HepG2 (cell line): ENCODE results near the gene MBD4. TPM values are rescaled to one million over a fixed set of nuclear protein-coding genes. Genes with fewer than 3 reads are reported as not detected.

Experiments
- AGO1 ChIP-seq: fragments of 200-400 bp; formaldehyde crosslinking; IDR thresholded peaks from 2 replicates; pipeline ENCODE4 v1.6.1; 2017; ENCODE audit warnings: mild to moderate bottlenecking, low read depth, low read length, moderate library complexity; ENCODE audit not compliant: poor library complexity, severe bottlenecking
- ESRRA ChIP-seq: sonication (generic); formaldehyde crosslinking; IDR thresholded peaks from 2 replicates; pipeline ENCODE4 v1.5.1; 2020; ENCODE audit warnings: mild to moderate bottlenecking, low read depth, missing genetic modification reagents
- GFI1 ChIP-seq: sonication (generic); formaldehyde crosslinking; IDR thresholded peaks from 2 replicates; pipeline ENCODE4 v1.5.0; 2020; ENCODE audit warnings: missing genetic modification reagents, mild to moderate bottlenecking, borderline replicate concordance
- JUND ChIP-seq: sonication (generic); formaldehyde crosslinking; IDR thresholded peaks from 2 replicates; pipeline ENCODE4 v1.8.0; 2022; ENCODE audit warnings: mild to moderate bottlenecking, missing genetic modification reagents
- MAZ ChIP-seq, 2 experiments: sonication (generic) in 1 of 2; formaldehyde crosslinking in 1 of 2; IDR thresholded peaks; 2 replicates each; pipeline versions ENCODE4 v1.5.0 to v1.6.1; 2012 to 2020; ENCODE audit warnings: low read depth in 2 of 2, mild to moderate bottlenecking in 2 of 2, borderline replicate concordance in 1 of 2, improper control_type of control experiment in 1 of 2, low read length in 1 of 2, missing genetic modification reagents in 1 of 2, moderate library complexity in 1 of 2
- NCOA2 ChIP-seq: sonication (generic); formaldehyde crosslinking; IDR thresholded peaks from 2 replicates; pipeline ENCODE4 v1.8.0; 2022; ENCODE audit warnings: inconsistent platforms
- NPAS2 ChIP-seq: sonication (generic); formaldehyde crosslinking; IDR thresholded peaks from 2 replicates; pipeline ENCODE4 v1.8.0; 2022; ENCODE audit warnings: mild to moderate bottlenecking, missing genetic modification reagents, borderline replicate concordance
- POGZ ChIP-seq: sonication (generic); formaldehyde crosslinking; IDR thresholded peaks from 2 replicates; pipeline ENCODE4 v1.4.0; 2020; ENCODE audit warnings: mild to moderate bottlenecking, missing genetic modification reagents
- POLR2A ChIP-seq, 2 experiments: IDR thresholded peaks; 2 replicates each; pipeline ENCODE4 v1.6.1; 2011; ENCODE audit warnings: low read depth in 2 of 2, low read length in 2 of 2, mild to moderate bottlenecking in 1 of 2, moderate library complexity in 1 of 2; ENCODE audit not compliant: insufficient read depth in 1 of 2
- polyA plus RNA-seq, 8 experiments: library from polyadenylated mRNA; depleted of rRNA in 3 of 8; stranded (reverse) in 7 of 8; unstranded in 1 of 8; fragments of >200 nt; fragmentation: Illumina TruSeq in 4 of 8; extraction: Trizol in 4 of 8; gene quantifications; 2 replicates each; pipeline versions ENCODE4 v1.2.1 to v1.2.3, GENCODE V29; 2011 to 2016; ENCODE audit warnings: low read depth in 4 of 8, missing spikeins in 1 of 8, mixed read lengths in 1 of 8; ENCODE audit not compliant: insufficient read depth in 1 of 8
- total RNA-seq, 5 experiments: library from RNA; depleted of rRNA; stranded (reverse); fragments of >200 nt; fragmentation: Illumina TruSeq; extraction: Trizol; gene quantifications; 2 replicates each; pipeline ENCODE4 v1.2.3, GENCODE V29; 2016; ENCODE audit warnings: low read depth in 1 of 5
- TF ChIP-seq, protein P1 (sequence below): sonication (generic); formaldehyde crosslinking; IDR thresholded peaks from 2 replicates; pipeline ENCODE4 v1.4.0; 2020; ENCODE audit warnings: missing genetic modification reagents, borderline replicate concordance
- TF ChIP-seq, protein P2 (sequence below): sonication (generic); formaldehyde crosslinking; conservative IDR thresholded peaks from 2 replicates; pipeline ENCODE4 v1.4.0; 2020; ENCODE audit warnings: mild to moderate bottlenecking, missing genetic modification reagents, moderate library complexity
- TF ChIP-seq, protein P3 (sequence below): sonication (generic); formaldehyde crosslinking; IDR thresholded peaks from 2 replicates; pipeline ENCODE4 v1.5.1; 2020; ENCODE audit warnings: mild to moderate bottlenecking, missing genetic modification reagents
- TF ChIP-seq, protein P4 (sequence below): sonication (generic); formaldehyde crosslinking; IDR thresholded peaks from 2 replicates; pipeline ENCODE4 v1.4.0; 2020; ENCODE audit warnings: mild to moderate bottlenecking, missing genetic modification reagents

MBD4 gene
- total and polyA plus RNA-seq, 2 of the 13 experiments (the other 11 are each of a cell fraction or from before 2014, with no cell fraction given): 14.9 to 25.3 TPM

DNA sequence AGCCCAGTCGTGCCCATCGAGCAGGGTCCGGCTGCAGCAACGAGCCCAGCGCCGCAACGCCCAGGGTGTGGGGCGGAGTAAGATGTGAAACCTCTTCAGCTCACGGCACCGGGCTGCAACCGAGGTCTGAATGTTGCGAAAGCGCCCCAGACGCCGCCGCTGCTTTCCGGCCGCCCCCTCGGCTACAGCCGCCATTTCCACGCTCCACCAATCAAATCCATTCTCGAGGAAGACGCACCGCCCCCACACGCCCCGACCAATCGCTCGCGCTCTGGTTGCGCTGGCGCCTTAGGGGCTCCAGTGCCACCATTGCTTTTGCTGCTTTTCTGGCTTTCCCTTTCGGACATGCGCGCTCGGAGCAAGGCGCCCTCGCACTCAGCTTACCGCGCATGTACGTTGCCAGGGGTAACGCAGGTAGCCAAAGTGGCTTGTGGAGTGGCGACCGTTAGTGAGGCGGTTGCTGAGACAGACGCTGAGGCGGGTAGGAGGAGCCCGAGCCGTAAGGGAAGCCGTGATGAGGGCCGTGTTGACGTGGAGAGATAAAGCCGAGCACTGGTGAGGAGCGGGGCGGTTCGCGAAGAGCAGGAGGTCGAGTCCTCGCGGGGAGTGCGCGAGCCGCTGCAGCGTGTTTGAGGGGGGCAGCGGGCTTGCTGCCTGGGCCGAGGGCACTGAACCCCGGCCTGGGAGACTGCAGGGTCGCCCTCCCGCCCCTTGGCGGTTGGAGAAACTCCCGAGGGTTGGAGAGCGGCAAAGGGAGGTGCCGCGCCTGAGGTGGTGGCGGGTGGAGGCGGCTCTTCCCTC, at the start of gene MBD4, which contains the start of gene IFT122 (continued):
- TF ChIP-seq, protein P1, sequence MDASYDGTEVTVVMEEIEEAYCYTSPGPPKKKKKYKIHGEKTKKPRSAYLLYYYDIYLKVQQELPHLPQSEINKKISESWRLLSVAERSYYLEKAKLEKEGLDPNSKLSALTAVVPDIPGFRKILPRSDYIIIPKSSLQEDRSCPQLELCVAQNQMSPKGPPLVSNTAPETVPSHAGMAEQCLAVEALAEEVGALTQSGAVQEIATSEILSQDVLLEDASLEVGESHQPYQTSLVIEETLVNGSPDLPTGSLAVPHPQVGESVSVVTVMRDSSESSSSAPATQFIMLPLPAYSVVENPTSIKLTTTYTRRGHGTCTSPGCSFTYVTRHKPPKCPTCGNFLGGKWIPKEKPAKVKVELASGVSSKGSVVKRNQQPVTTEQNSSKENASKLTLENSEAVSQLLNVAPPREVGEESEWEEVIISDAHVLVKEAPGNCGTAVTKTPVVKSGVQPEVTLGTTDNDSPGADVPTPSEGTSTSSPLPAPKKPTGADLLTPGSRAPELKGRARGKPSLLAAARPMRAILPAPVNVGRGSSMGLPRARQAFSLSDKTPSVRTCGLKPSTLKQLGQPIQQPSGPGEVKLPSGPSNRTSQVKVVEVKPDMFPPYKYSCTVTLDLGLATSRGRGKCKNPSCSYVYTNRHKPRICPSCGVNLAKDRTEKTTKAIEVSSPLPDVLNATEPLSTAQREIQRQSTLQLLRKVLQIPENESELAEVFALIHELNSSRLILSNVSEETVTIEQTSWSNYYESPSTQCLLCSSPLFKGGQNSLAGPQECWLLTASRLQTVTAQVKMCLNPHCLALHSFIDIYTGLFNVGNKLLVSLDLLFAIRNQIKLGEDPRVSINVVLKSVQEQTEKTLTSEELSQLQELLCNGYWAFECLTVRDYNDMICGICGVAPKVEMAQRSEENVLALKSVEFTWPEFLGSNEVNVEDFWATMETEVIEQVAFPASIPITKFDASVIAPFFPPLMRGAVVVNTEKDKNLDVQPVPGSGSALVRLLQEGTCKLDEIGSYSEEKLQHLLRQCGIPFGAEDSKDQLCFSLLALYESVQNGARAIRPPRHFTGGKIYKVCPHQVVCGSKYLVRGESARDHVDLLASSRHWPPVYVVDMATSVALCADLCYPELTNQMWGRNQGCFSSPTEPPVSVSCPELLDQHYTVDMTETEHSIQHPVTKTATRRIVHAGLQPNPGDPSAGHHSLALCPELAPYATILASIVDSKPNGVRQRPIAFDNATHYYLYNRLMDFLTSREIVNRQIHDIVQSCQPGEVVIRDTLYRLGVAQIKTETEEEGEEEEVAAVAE (CRISPR knock-in tag): peak; percentile 83; the same call in 1 of the 2 replicates
- TF ChIP-seq, protein P2, sequence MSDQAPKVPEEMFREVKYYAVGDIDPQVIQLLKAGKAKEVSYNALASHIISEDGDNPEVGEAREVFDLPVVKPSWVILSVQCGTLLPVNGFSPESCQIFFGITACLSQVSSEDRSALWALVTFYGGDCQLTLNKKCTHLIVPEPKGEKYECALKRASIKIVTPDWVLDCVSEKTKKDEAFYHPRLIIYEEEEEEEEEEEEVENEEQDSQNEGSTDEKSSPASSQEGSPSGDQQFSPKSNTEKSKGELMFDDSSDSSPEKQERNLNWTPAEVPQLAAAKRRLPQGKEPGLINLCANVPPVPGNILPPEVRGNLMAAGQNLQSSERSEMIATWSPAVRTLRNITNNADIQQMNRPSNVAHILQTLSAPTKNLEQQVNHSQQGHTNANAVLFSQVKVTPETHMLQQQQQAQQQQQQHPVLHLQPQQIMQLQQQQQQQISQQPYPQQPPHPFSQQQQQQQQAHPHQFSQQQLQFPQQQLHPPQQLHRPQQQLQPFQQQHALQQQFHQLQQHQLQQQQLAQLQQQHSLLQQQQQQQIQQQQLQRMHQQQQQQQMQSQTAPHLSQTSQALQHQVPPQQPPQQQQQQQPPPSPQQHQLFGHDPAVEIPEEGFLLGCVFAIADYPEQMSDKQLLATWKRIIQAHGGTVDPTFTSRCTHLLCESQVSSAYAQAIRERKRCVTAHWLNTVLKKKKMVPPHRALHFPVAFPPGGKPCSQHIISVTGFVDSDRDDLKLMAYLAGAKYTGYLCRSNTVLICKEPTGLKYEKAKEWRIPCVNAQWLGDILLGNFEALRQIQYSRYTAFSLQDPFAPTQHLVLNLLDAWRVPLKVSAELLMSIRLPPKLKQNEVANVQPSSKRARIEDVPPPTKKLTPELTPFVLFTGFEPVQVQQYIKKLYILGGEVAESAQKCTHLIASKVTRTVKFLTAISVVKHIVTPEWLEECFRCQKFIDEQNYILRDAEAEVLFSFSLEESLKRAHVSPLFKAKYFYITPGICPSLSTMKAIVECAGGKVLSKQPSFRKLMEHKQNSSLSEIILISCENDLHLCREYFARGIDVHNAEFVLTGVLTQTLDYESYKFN (CRISPR knock-in tag): peak; percentile 27; the same call in 1 of the 2 replicates
- TF ChIP-seq JUND (CRISPR knock-in tag) (peak; percentile 22; the same call in 1 of the 2 replicates), NCOA2 (CRISPR knock-in tag) (peak; percentile 11; the same call in 1 of the 2 replicates), MAZ (IDR thresholded peaks at IDR 0.05; ENCODE audit: borderline replicate concordance, low read depth, low read length) (no peak), MAZ (CRISPR knock-in tag; IDR thresholded peaks at IDR 0.05; ENCODE audit: low read depth) (peak; percentile 83), POLR2A (IDR thresholded peaks at IDR 0.05; ENCODE audit: insufficient read depth in 1 of 2, low read depth in 2 of 2, low read length in 2 of 2) (peak; percentile 64 to 69), NPAS2 (CRISPR knock-in tag) (no peak), GFI1 (CRISPR knock-in tag) (peak; percentile 61; the same call in 1 of the 2 replicates), AGO1 (peak; percentile 48), ESRRA (CRISPR knock-in tag) (peak; percentile 84; the same call in 1 of the 2 replicates), POGZ (peak; percentile 82)
- TF ChIP-seq, protein P3, sequence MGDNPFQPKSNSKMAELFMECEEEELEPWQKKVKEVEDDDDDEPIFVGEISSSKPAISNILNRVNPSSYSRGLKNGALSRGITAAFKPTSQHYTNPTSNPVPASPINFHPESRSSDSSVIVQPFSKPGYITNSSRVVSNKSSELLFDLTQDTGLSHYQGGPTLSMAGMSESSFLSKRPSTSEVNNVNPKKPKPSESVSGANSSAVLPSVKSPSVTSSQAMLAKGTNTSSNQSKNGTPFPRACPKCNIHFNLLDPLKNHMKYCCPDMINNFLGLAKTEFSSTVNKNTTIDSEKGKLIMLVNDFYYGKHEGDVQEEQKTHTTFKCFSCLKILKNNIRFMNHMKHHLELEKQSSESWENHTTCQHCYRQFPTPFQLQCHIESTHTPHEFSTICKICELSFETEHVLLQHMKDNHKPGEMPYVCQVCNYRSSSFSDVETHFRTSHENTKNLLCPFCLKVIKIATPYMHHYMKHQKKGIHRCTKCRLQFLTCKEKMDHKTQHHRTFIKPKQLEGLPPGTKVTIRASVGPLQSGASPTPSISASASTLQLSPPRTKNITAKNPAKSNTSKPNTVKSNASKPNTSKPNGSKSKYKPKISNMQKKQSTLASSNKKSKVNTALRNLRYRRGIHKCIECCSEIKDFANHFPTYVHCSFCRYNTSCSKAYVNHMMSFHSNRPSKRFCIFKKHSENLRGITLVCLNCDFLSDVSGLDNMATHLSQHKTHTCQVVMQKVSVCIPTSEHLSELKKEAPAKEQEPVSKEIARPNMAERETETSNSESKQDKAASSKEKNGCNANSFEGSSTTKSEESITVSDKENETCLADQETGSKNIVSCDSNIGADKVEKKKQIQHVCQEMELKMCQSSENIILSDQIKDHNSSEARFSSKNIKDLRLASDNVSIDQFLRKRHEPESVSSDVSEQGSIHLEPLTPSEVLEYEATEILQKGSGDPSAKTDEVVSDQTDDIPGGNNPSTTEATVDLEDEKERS (CRISPR knock-in tag): peak; percentile 60; the same call in 1 of the 2 replicates
- TF ChIP-seq, protein P4, sequence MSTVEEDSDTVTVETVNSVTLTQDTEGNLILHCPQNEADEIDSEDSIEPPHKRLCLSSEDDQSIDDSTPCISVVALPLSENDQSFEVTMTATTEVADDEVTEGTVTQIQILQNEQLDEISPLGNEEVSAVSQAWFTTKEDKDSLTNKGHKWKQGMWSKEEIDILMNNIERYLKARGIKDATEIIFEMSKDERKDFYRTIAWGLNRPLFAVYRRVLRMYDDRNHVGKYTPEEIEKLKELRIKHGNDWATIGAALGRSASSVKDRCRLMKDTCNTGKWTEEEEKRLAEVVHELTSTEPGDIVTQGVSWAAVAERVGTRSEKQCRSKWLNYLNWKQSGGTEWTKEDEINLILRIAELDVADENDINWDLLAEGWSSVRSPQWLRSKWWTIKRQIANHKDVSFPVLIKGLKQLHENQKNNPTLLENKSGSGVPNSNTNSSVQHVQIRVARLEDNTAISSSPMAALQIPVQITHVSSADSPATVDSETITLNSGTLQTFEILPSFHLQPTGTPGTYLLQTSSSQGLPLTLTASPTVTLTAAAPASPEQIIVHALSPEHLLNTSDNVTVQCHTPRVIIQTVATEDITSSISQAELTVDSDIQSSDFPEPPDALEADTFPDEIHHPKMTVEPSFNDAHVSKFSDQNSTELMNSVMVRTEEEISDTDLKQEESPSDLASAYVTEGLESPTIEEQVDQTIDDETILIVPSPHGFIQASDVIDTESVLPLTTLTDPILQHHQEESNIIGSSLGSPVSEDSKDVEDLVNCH (CRISPR knock-in tag): no peak
